ENCODE data around the gene ABCA6. TPM values are rescaled to one million over a fixed set of nuclear protein-coding genes. Genes with fewer than 3 reads are reported as not detected.

ABCA6 gene
- total and polyA plus RNA-seq, 2 of the 13 experiments (the other 11 are each of a cell fraction or from before 2014, with no cell fraction given), result 0.05 to 0.11 TPM

DNA sequence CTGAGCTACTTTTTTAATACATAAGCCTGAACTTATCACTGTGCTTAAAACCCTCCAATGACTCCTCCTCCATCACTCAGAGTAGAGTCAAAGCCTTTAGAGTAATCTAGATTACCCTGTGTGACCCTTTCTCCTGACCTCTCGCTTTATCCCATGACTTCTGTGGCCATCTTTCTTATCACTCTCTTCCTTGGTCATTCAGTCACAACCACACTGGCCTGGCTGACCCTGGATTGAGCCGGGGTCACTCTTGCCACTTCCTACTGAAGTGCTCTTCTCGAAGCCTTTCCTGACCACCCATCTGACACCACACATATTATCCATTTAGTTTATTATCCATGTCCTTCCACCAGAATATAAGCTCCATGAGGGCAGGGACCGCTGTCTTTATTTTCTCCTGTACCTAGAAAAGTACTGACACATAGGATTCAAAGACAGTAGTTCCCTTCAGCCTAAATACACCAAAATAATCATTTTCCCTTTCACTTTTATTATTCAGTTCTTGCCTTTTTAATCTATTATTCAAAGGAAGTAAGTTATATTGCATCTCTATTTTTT lies 53.0 kb downstream of the ABCA6 start:
- CTCF ChIA-PET (ENCODE audit: low intra/inter-chr PET ratio, low total read pairs), result no interaction called here
- POLR2A ChIA-PET, result no interaction called here
- Histone ChIP-seq H3K4me3 (replicated peaks in 1 of 3; ENCODE audit: insufficient read depth in 1 of 3, low read depth in 2 of 3, low read length in 3 of 3) (no peak overlapping the region), H3K36me3 (replicated peaks in 1 of 2; ENCODE audit: control insufficient read depth in 1 of 2, insufficient read depth in 2 of 2, low read length in 2 of 2) (no peaks in the 10 kb centered on the region), H3K4me1 (ENCODE audit: insufficient read depth, low read length) (peaks cover 5% of the 10 kb centered on the region; the same call in 1 of the 2 replicates), H3K27me3 (ENCODE audit: control insufficient read depth in 1 of 2, insufficient read depth in 2 of 2, low read length in 2 of 2) (no peaks in the 10 kb centered on the region), H3K79me2 (ENCODE audit: insufficient read depth, low read length) (no peaks in the 10 kb centered on the region), H3K9ac (ENCODE audit: insufficient read depth, low read depth, low read length) (no peak overlapping the region), H4K20me1 (ENCODE audit: insufficient read depth, low read length) (no peaks in the 10 kb centered on the region), H3K4me2 (ENCODE audit: low read depth, low read length) (no peak overlapping the region), H3K9me3 (ENCODE audit: low read length) (no peaks in the 10 kb centered on the region), H3K27ac (ENCODE audit: extremely low read length, insufficient read depth, low read length) (no peak overlapping the region), H2AFZ (ENCODE audit: low read length) (no peak overlapping the region)
- no peak for ATAC-seq
- no peak for FAIRE-seq
- WGBS (ENCODE audit: low lambda C conversion rate), result 51% methylated on average over 4 of the region's 4 CpGs
- intact Hi-C loops (cut with micrococcal nuclease; ENCODE audit: unreplicated experiment), result loop anchor here (5.0 to 10.0 kb wide), 2 partner anchors 106 to 146 kb away; no protein-coding TSS in a partner anchor
- DNase-seq (ENCODE audit: low spot score), result no peak
- TF ChIP-seq KDM1A (CRISPR knock-in tag; IDR thresholded peaks at IDR 0.05) (no peak), TP53 (CRISPR knock-in tag; conservative IDR thresholded peaks at IDR 0.05) (no peak), ETV5 (CRISPR knock-in tag; IDR thresholded peaks at IDR 0.05; ENCODE audit: borderline replicate concordance) (no peak), ZNF225 (CRISPR knock-in tag; IDR thresholded peaks at IDR 0.05) (no peak), GATA4 (IDR thresholded peaks at IDR 0.05; ENCODE audit: borderline replicate concordance, low read depth) (no peak), ZMAT3 (CRISPR knock-in tag; conservative IDR thresholded peaks at IDR 0.05) (no peak), JDP2 (CRISPR knock-in tag; IDR thresholded peaks at IDR 0.05; ENCODE audit: borderline replicate concordance) (no peak), NFIC (IDR thresholded peaks at IDR 0.05; ENCODE audit: low read length) (no peak)
- TF ChIP-seq, protein P1, sequence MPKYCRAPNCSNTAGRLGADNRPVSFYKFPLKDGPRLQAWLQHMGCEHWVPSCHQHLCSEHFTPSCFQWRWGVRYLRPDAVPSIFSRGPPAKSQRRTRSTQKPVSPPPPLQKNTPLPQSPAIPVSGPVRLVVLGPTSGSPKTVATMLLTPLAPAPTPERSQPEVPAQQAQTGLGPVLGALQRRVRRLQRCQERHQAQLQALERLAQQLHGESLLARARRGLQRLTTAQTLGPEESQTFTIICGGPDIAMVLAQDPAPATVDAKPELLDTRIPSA (CRISPR knock-in tag; IDR thresholded peaks at IDR 0.05; ENCODE audit: borderline replicate concordance), result no peak
- TF ChIP-seq, protein P2, sequence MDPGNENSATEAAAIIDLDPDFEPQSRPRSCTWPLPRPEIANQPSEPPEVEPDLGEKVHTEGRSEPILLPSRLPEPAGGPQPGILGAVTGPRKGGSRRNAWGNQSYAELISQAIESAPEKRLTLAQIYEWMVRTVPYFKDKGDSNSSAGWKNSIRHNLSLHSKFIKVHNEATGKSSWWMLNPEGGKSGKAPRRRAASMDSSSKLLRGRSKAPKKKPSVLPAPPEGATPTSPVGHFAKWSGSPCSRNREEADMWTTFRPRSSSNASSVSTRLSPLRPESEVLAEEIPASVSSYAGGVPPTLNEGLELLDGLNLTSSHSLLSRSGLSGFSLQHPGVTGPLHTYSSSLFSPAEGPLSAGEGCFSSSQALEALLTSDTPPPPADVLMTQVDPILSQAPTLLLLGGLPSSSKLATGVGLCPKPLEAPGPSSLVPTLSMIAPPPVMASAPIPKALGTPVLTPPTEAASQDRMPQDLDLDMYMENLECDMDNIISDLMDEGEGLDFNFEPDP (CRISPR knock-in tag; conservative IDR thresholded peaks at IDR 0.05), result no peak
- TF ChIP-seq, protein P3, sequence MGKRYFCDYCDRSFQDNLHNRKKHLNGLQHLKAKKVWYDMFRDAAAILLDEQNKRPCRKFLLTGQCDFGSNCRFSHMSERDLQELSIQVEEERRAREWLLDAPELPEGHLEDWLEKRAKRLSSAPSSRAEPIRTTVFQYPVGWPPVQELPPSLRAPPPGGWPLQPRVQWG (CRISPR knock-in tag; IDR thresholded peaks at IDR 0.05; ENCODE audit: borderline replicate concordance, low read depth), result no peak
- TF ChIP-seq, protein P4, sequence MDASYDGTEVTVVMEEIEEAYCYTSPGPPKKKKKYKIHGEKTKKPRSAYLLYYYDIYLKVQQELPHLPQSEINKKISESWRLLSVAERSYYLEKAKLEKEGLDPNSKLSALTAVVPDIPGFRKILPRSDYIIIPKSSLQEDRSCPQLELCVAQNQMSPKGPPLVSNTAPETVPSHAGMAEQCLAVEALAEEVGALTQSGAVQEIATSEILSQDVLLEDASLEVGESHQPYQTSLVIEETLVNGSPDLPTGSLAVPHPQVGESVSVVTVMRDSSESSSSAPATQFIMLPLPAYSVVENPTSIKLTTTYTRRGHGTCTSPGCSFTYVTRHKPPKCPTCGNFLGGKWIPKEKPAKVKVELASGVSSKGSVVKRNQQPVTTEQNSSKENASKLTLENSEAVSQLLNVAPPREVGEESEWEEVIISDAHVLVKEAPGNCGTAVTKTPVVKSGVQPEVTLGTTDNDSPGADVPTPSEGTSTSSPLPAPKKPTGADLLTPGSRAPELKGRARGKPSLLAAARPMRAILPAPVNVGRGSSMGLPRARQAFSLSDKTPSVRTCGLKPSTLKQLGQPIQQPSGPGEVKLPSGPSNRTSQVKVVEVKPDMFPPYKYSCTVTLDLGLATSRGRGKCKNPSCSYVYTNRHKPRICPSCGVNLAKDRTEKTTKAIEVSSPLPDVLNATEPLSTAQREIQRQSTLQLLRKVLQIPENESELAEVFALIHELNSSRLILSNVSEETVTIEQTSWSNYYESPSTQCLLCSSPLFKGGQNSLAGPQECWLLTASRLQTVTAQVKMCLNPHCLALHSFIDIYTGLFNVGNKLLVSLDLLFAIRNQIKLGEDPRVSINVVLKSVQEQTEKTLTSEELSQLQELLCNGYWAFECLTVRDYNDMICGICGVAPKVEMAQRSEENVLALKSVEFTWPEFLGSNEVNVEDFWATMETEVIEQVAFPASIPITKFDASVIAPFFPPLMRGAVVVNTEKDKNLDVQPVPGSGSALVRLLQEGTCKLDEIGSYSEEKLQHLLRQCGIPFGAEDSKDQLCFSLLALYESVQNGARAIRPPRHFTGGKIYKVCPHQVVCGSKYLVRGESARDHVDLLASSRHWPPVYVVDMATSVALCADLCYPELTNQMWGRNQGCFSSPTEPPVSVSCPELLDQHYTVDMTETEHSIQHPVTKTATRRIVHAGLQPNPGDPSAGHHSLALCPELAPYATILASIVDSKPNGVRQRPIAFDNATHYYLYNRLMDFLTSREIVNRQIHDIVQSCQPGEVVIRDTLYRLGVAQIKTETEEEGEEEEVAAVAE (CRISPR knock-in tag; IDR thresholded peaks at IDR 0.05; ENCODE audit: borderline replicate concordance), result no peak
- no TSS peak for BruUV-seq (replicated peaks)
- in situ Hi-C loops (cut with HindIII; ENCODE audit: extremely low pct_ligation_motif_present, low pct_unique_long_range_greater_than_20kb), result no loop called here

Measured in HepG2 (cell line).